Activated T-cell treated with anti-CD3 and anti-CD28 coated beads for 24 hours (primary cell): ENCODE measurements around the gene SH3BGRL3.
"Not testable (repeated sequence)": the region's sequence is repeated elsewhere in the genome, so short reads cannot be mapped to it uniquely, and the experiment has no call there.

Experiments used
- DNase-seq: peaks from one replicate; pipeline ENCODE4 v3.0.0-alpha.2; 2020; ENCODE audit warnings: low read depth

SH3BGRL3 gene

GRCh38 chr1:26317146-26317545 lies 37.3 kb downstream of the SH3BGRL3 start:
- DNase-seq: no peak

- peak; percentile 48 for DNase-seq
Observed at GRCh38 chr1:26317612-26318337, 37.9 kb downstream of the SH3BGRL3 start, which contains the start of gene CD52. Gene CD52 (plus strand): TSS chr1:26317958. CDS start chr1:26318018, 60 bp downstream.

- DNase-seq: peak; percentile 32
Observed at GRCh38 chr1:26318338-26319064, 38.6 kb downstream of the SH3BGRL3 start.

GRCh38 chr1:26320896-26321295 lies 41.0 kb downstream of the SH3BGRL3 start:
- no peak for DNase-seq

- peak; percentile 95 for DNase-seq
Observed at GRCh38 chr1:26321315-26322041, 41.6 kb downstream of the SH3BGRL3 start.

- no peak for DNase-seq
Observed at GRCh38 chr1:26322042-26322331, 42.1 kb downstream of the SH3BGRL3 start.

GRCh38 chr1:26323382-26323781 lies 43.5 kb downstream of the SH3BGRL3 start:
- no peak for DNase-seq

- DNase-seq: no peak
Observed at GRCh38 chr1:26324550-26324949, 44.7 kb downstream of the SH3BGRL3 start.

- DNase-seq: no peak
Observed at GRCh38 chr1:26327956-26328362, 48.1 kb downstream of the SH3BGRL3 start.

- DNase-seq: no peak
Observed at GRCh38 chr1:26328597-26328996, 48.7 kb downstream of the SH3BGRL3 start.

- DNase-seq: not testable (repeated sequence)
Observed at GRCh38 chr1:26329380-26329779, 49.5 kb downstream of the SH3BGRL3 start.

GRCh38 chr1:26330276-26330675 lies 50.4 kb downstream of the SH3BGRL3 start:
- no peak for DNase-seq
